ENCODE data around the gene STK25.

- TF ChIP-seq ATF2 (IDR thresholded peaks at IDR 0.05; ENCODE audit: low read length) (no peak), BRCA1 (IDR thresholded peaks at IDR 0.05; ENCODE audit: low read depth, low read length) (no peak), JUN (IDR thresholded peaks at IDR 0.05; ENCODE audit: low read depth, low read length) (no peak), CTCF (IDR thresholded peaks at IDR 0.05; ENCODE audit: control extremely low read depth in 1 of 3, insufficient read depth in 1 of 3, low read depth in 1 of 3, low read length in 3 of 3) (no peak), RNF2 (IDR thresholded peaks at IDR 0.05; ENCODE audit: borderline replicate concordance, low read depth, low read length, missing control alignments, poor library complexity, severe bottlenecking) (no peak), POLR2A (IDR thresholded peaks at IDR 0.05; ENCODE audit: control extremely low read depth in 1 of 2, low read depth in 2 of 2, low read length in 2 of 2) (no peak), TAF1 (IDR thresholded peaks at IDR 0.05; ENCODE audit: low read depth, low read length) (no peak), YY1 (IDR thresholded peaks at IDR 0.05; ENCODE audit: low read depth, low read length) (no peak), EP300 (IDR thresholded peaks at IDR 0.05; ENCODE audit: borderline replicate concordance in 1 of 2, low read depth in 2 of 2, low read length in 2 of 2) (no peak), MAX (IDR thresholded peaks at IDR 0.05) (no peak), POLR2AphosphoS5 (IDR thresholded peaks at IDR 0.05; ENCODE audit: low read depth, low read length) (no peak)
These were observed 2.6 kb downstream of the STK25 start for GRCh38 chr2:241505781-241506201.
